ENCODE data around the gene IQCK. TPM values are rescaled to one million over a fixed set of nuclear protein-coding genes. Genes with fewer than 3 reads are reported as not detected.

IQCK gene
- total and polyA plus RNA-seq, 8 donors: 3.5 to 100.0 (median 13.6) TPM

- intact Hi-C loops (cut with DNase I; ENCODE audit: low total_unique reads): no loop called here
- Histone ChIP-seq H3K27ac (no peak overlapping the region), H3K4me1 (peaks cover 13 to 27% (median 22%) of the 10 kb centered on the region in 4 donors), H3K36me3 (no peaks in the 10 kb centered on the region), H3K9me3 (peaks cover 0 to 19% (median 2%) of the 10 kb centered on the region in 4 donors), H3K27me3 (no peaks in the 10 kb centered on the region), H3K4me3 (no peak overlapping the region)
- DNase-seq: no peak
- TF ChIP-seq EP300 (IDR thresholded peaks at IDR 0.05) (no peak), CTCF (IDR thresholded peaks at IDR 0.05) (no peak), POLR2A (IDR thresholded peaks at IDR 0.05) (no peak), POLR2AphosphoS5 (IDR thresholded peaks at IDR 0.05) (no peak)
- 73 to 85% (median 81%) methylated on average over 8 of the region's 8 CpGs for WGBS, 5 donors
Measured at GRCh38 chr16:19802612-19803011, 84.5 kb downstream of the IQCK start.

GRCh38 chr16:19804538-19805323 lies 86.7 kb downstream of the IQCK start:
- H3K36me3 ChIP-seq: no peaks in the 10 kb centered on the region
- H3K27me3 ChIP-seq: no peaks in the 10 kb centered on the region
- peak; percentile 77 to 88 for DNase-seq
- intact Hi-C loops (cut with DNase I; ENCODE audit: low total_unique reads): no loop called here
- WGBS, 5 donors: 15 to 39% (median 27%) methylated on average over 10 of the region's 10 CpGs
- H3K9me3 ChIP-seq: peaks cover 0 to 19% (median 2%) of the 10 kb centered on the region in 4 donors
- peak overlapping the region; percentile 42 to 89 (median 84) for H3K27ac ChIP-seq
- peak overlapping the region in 1 of 4 donors; percentile 1 for H3K4me3 ChIP-seq
- TF ChIP-seq CTCF (IDR thresholded peaks at IDR 0.05): no peak
- no peak for TF ChIP-seq POLR2A (IDR thresholded peaks at IDR 0.05)
- peak in 2 of 3 donors; percentile 55 to 64 for TF ChIP-seq POLR2AphosphoS5 (IDR thresholded peaks at IDR 0.05)
- no peak for TF ChIP-seq EP300 (IDR thresholded peaks at IDR 0.05)
- H3K4me1 ChIP-seq: peaks cover 18 to 44% (median 40%) of the 10 kb centered on the region in 4 donors

GRCh38 chr16:19805459-19806162 lies 87.5 kb downstream of the IQCK start:
- intact Hi-C loops (cut with DNase I; ENCODE audit: low total_unique reads): no loop called here
- no peaks in the 10 kb centered on the region for H3K27me3 ChIP-seq

More at GRCh38 chr16:19805459-19806162, 87.5 kb downstream of the IQCK start:
- no peaks in the 10 kb centered on the region for H3K36me3 ChIP-seq
- H3K4me3 ChIP-seq: no peak overlapping the region
- H3K9me3 ChIP-seq: peaks cover 0 to 19% (median 2%) of the 10 kb centered on the region in 4 donors
- DNase-seq: peak in 1 of 2 donors; percentile 27
- H3K27ac ChIP-seq: peak overlapping the region; percentile 80 to 89 (median 84)
- H3K4me1 ChIP-seq: peaks cover 18 to 48% (median 40%) of the 10 kb centered on the region in 4 donors
- TF ChIP-seq CTCF (IDR thresholded peaks at IDR 0.05): no peak
- no peak for TF ChIP-seq EP300 (IDR thresholded peaks at IDR 0.05)
- TF ChIP-seq POLR2A (IDR thresholded peaks at IDR 0.05): no peak
- TF ChIP-seq POLR2AphosphoS5 (IDR thresholded peaks at IDR 0.05): no peak
- WGBS, 5 donors: 81 to 91% (median 86%) methylated on average over 4 of the region's 4 CpGs

Measured in stomach (tissue), 9 donors.